Upper lobe of left lung (tissue), 6 donors: ENCODE data around the gene PDGFC. TPM values are rescaled to one million over a fixed set of nuclear protein-coding genes. Genes with fewer than 3 reads are reported as not detected.

Experiments
- ATAC-seq, 2 donors: fragments of 200-7000 bp; cut with Tn5 transposase; one replicate each; pipeline ENCODE4 v1.9.1; 2022; ENCODE audit warnings: mild to moderate bottlenecking in 2 of 2, moderate library complexity in 2 of 2; ENCODE audit not compliant: low FRiP score in 2 of 2
- DNase-seq, 2 donors: peaks; one replicate each; pipeline ENCODE4 v3.0.0-alpha.2; 2019 to 2020
- H3K27ac ChIP-seq, 4 donors: fragments of 200-600 bp; sonication (generic); one replicate each; pipeline ENCODE4 v1.5.1; 2016 to 2019
- H3K27me3 ChIP-seq, 4 donors: fragments of 200-600 bp; sonication (generic); one replicate each; pipeline ENCODE4 v1.5.1; 2017 to 2019
- H3K36me3 ChIP-seq, 4 donors: fragments of 200-600 bp; sonication (generic); one replicate each; pipeline ENCODE4 v1.5.1; 2016 to 2019
- H3K4me1 ChIP-seq, 4 donors: fragments of 200-600 bp; sonication (generic); one replicate each; pipeline ENCODE4 v1.5.1; 2018 to 2019
- H3K4me3 ChIP-seq, 4 donors: fragments of 200-600 bp; sonication (generic); one replicate each; pipeline ENCODE4 v1.5.1; 2017 to 2019; ENCODE audit warnings: mild to moderate bottlenecking in 2 of 4, moderate library complexity in 1 of 4
- H3K9me3 ChIP-seq, 4 donors: fragments of 200-600 bp; sonication (generic); one replicate each; pipeline ENCODE4 v1.5.1; 2018 to 2019
- EP300 ChIP-seq, 4 donors: sonication (generic); formaldehyde crosslinking; IDR thresholded peaks; one replicate each; pipeline ENCODE4 v1.5.1; 2017; ENCODE audit warnings: antibody characterized with exemption in 4 of 4, control low read depth in 2 of 4
- POLR2A ChIP-seq, 4 donors: fragments of 450-650 bp; IDR thresholded peaks; one replicate each; pipeline ENCODE4 v1.5.1; 2016 to 2017; ENCODE audit warnings: antibody characterized with exemption in 4 of 4, mild to moderate bottlenecking in 2 of 4
- POLR2AphosphoS5 ChIP-seq, 2 donors: sonication (generic); formaldehyde crosslinking; IDR thresholded peaks; one replicate each; pipeline ENCODE4 v1.5.1; 2017; ENCODE audit warnings: antibody characterized with exemption in 2 of 2
- WGBS, 2 donors: methylation state at CpG; one replicate each; pipeline ENCODE4 v1.1.5; 2017 to 2018; 5-methylcytosine and 5-hydroxymethylcytosine counted together
- total RNA-seq, 6 donors: library from RNA; depleted of rRNA in 4 of 6; stranded (reverse); fragments of >200 nt in 4 of 6; gene quantifications; one replicate each; pipeline versions ENCODE4 v1.1.0 to v1.2.1, GENCODE V29; 2016 to 2021
- TF ChIP-seq, protein P1 (sequence below), 6 experiments: fragments of 450-650 bp in 4 of 6; fragments of 200-600 bp in 2 of 6; sonication (generic) in 2 of 6; IDR thresholded peaks; one replicate each; pipeline ENCODE4 v1.5.1; 2016 to 2019; ENCODE audit warnings: antibody characterized with exemption in 6 of 6
- donor health status: DM: no; HTN: no; CAD: no; lungs with moderate emphysema.
- donor health status: DM: no; HTN: yes; CAD: no; lungs with severe emphysema.

Gene PDGFC
- total RNA-seq, 6 donors from 2014 or later: 14.4 to 39.9 (median 28.5) TPM

DNA sequence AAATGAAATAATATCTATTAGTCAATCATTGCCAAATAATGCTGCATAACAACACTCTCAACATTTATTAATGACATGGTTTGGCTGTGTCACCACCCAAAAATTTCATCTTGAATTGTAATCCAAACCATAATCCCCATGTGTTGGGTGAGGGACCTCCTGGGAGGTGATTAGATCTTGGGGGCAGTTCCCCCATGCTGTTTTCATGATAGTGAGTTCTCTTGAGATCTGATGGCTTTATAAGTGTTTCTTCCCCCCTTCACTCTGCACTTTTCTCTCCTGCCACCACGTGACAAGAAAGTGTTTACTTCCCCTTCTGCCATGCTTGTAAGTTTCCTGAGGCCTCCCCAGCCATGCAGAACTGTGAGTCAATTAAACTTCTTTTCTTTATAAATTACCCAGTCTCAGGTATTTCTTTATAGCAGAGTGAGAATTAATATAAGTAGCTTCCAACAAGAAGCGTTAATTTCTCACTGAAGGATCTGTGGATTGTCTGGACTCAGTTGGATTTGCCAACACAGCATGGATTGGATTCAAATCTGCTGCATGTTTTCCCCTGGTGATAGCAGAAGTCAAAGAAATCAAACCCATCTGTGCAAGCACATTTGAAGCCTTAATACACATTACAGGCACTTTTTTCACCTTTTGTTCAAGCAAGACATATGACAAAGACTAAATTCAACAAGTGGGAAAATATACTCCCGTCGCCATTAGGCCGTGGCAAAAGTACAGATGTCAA is 216.6 kb downstream of the PDGFC start:
- H3K4me3 ChIP-seq: no peak overlapping the region
- no peaks in the 10 kb centered on the region for H3K36me3 ChIP-seq
- no peaks in the 10 kb centered on the region for H3K27me3 ChIP-seq
- TF ChIP-seq EP300 (IDR thresholded peaks at IDR 0.05) (no peak), POLR2A (IDR thresholded peaks at IDR 0.05) (no peak), POLR2AphosphoS5 (IDR thresholded peaks at IDR 0.05) (no peak)
- TF ChIP-seq, protein P1, sequence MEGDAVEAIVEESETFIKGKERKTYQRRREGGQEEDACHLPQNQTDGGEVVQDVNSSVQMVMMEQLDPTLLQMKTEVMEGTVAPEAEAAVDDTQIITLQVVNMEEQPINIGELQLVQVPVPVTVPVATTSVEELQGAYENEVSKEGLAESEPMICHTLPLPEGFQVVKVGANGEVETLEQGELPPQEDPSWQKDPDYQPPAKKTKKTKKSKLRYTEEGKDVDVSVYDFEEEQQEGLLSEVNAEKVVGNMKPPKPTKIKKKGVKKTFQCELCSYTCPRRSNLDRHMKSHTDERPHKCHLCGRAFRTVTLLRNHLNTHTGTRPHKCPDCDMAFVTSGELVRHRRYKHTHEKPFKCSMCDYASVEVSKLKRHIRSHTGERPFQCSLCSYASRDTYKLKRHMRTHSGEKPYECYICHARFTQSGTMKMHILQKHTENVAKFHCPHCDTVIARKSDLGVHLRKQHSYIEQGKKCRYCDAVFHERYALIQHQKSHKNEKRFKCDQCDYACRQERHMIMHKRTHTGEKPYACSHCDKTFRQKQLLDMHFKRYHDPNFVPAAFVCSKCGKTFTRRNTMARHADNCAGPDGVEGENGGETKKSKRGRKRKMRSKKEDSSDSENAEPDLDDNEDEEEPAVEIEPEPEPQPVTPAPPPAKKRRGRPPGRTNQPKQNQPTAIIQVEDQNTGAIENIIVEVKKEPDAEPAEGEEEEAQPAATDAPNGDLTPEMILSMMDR (IDR thresholded peaks at IDR 0.05): no peak
- H3K9me3 ChIP-seq: no peaks in the 10 kb centered on the region
- no peaks in the 10 kb centered on the region for H3K4me1 ChIP-seq
- WGBS, 2 donors: 60 to 72% methylated on average over 5 of the region's 5 CpGs
- DNase-seq: no peak
- H3K27ac ChIP-seq: no peak overlapping the region
- no peak for ATAC-seq

- no peak for ATAC-seq
- Histone ChIP-seq H3K27ac (no peak overlapping the region), H3K27me3 (no peaks in the 10 kb centered on the region), H3K36me3 (no peaks in the 10 kb centered on the region), H3K4me3 (no peak overlapping the region), H3K4me1 (no peaks in the 10 kb centered on the region), H3K9me3 (no peaks in the 10 kb centered on the region)
- WGBS, 2 donors: 65 to 71% methylated on average over 1 of the region's 1 CpG
- DNase-seq: no peak
- TF ChIP-seq POLR2AphosphoS5 (IDR thresholded peaks at IDR 0.05) (no peak), EP300 (IDR thresholded peaks at IDR 0.05) (no peak), POLR2A (IDR thresholded peaks at IDR 0.05) (no peak)
- TF ChIP-seq, protein P1 (IDR thresholded peaks at IDR 0.05): no peak
These were observed 220.1 kb downstream of the PDGFC start for GRCh38 chr4:156751486-156751885.

- no peak overlapping the region for H3K27ac ChIP-seq
- WGBS, 2 donors: 77 to 88% methylated on average over 5 of the region's 5 CpGs
- no peaks in the 10 kb centered on the region for H3K9me3 ChIP-seq
- H3K36me3 ChIP-seq: no peaks in the 10 kb centered on the region
- no peaks in the 10 kb centered on the region for H3K27me3 ChIP-seq
- ATAC-seq: no peak
- no peak for DNase-seq
- no peaks in the 10 kb centered on the region for H3K4me1 ChIP-seq
- TF ChIP-seq, protein P1 (IDR thresholded peaks at IDR 0.05): no peak
- TF ChIP-seq POLR2AphosphoS5 (IDR thresholded peaks at IDR 0.05): no peak
- TF ChIP-seq POLR2A (IDR thresholded peaks at IDR 0.05): no peak
- TF ChIP-seq EP300 (IDR thresholded peaks at IDR 0.05): no peak
- no peak overlapping the region for H3K4me3 ChIP-seq
These were observed 221.9 kb downstream of the PDGFC start for GRCh38 chr4:156749426-156750403.

- TF ChIP-seq EP300 (IDR thresholded peaks at IDR 0.05) (no peak), POLR2A (IDR thresholded peaks at IDR 0.05) (no peak), POLR2AphosphoS5 (IDR thresholded peaks at IDR 0.05) (no peak)
- TF ChIP-seq, protein P1 (IDR thresholded peaks at IDR 0.05): no peak
- Histone ChIP-seq H3K4me3 (no peak overlapping the region), H3K27me3 (no peaks in the 10 kb centered on the region), H3K36me3 (no peaks in the 10 kb centered on the region), H3K27ac (no peak overlapping the region), H3K9me3 (no peaks in the 10 kb centered on the region), H3K4me1 (no peaks in the 10 kb centered on the region)
- ATAC-seq (no peak), DNase-seq (no peak)
- 68 to 85% methylated on average over 6 of the region's 6 CpGs for WGBS, 2 donors
These were observed 225.5 kb downstream of the PDGFC start for GRCh38 chr4:156746111-156746510.
